Activated CD4-positive, alpha-beta T cell treated with anti-CD3 and anti-CD28 coated beads, Interleukin-10, Interleukin-2, amounts not matched to agents 100 ng/mL and 50 ng/mL, durations not matched to agents 16 hours and 8 hours (primary cell): ENCODE data around the gene SLC38A9.
"Not testable (repeated sequence)": the region's sequence is repeated elsewhere in the genome, so short reads cannot be mapped to it uniquely, and the experiment has no call there.

Experiments used
- DNase-seq: peaks from one replicate; pipeline ENCODE4 v3.0.0-alpha.2; 2020

SLC38A9 gene

GRCh38 chr5:55712023-55712859 is at the start of gene SLC38A9:
TSS of gene SLC38A9 (minus strand) at chr5:55712324. CDS start at chr5:55697958, 14,366 bp downstream.
- peak; percentile 96 for DNase-seq

- not testable (repeated sequence) for DNase-seq
Observed at GRCh38 chr5:55761721-55762120, 49.6 kb upstream of the SLC38A9 start.

GRCh38 chr5:55758714-55759113 is 46.6 kb upstream of the SLC38A9 start:
- no peak for DNase-seq

GRCh38 chr5:55758231-55758630 is 46.1 kb upstream of the SLC38A9 start:
- DNase-seq, result peak; percentile 36

- no peak for DNase-seq
Observed at GRCh38 chr5:55750499-55750898, 38.4 kb upstream of the SLC38A9 start.

- no peak for DNase-seq
Observed at GRCh38 chr5:55750063-55750462, 37.9 kb upstream of the SLC38A9 start.

- no peak for DNase-seq
Observed at GRCh38 chr5:55749387-55749786, 37.3 kb upstream of the SLC38A9 start.

- DNase-seq, result no peak
Observed at GRCh38 chr5:55747778-55748318, 35.7 kb upstream of the SLC38A9 start.

- DNase-seq, result no peak
Observed at GRCh38 chr5:55742778-55743177, 30.7 kb upstream of the SLC38A9 start.

- no peak for DNase-seq
Observed at GRCh38 chr5:55737793-55738192, 25.7 kb upstream of the SLC38A9 start, which contains the start of gene DDX4. TSS of gene DDX4 (plus strand) at chr5:55738061. CDS start at chr5:55738964, 903 bp downstream.

GRCh38 chr5:55734658-55735057 is 22.5 kb upstream of the SLC38A9 start:
- no peak for DNase-seq

GRCh38 chr5:55732585-55732984 is 20.5 kb upstream of the SLC38A9 start:
- no peak for DNase-seq

GRCh38 chr5:55731848-55732247 is 19.7 kb upstream of the SLC38A9 start:
- no peak for DNase-seq

GRCh38 chr5:55724281-55724680 is 12.2 kb upstream of the SLC38A9 start:
- DNase-seq, result peak; percentile 17

- no peak for DNase-seq
Observed at GRCh38 chr5:55720188-55720703, 8.1 kb upstream of the SLC38A9 start.

GRCh38 chr5:55719026-55719425 is 6.9 kb upstream of the SLC38A9 start:
- not testable (repeated sequence) for DNase-seq

- no peak for DNase-seq
Observed at GRCh38 chr5:55715519-55716078, 3.5 kb upstream of the SLC38A9 start.

- DNase-seq, result no peak
Observed at GRCh38 chr5:55714749-55715148, 2.6 kb upstream of the SLC38A9 start.

GRCh38 chr5:55714339-55714738 is 2.2 kb upstream of the SLC38A9 start:
- no peak for DNase-seq

- DNase-seq, result no peak
Observed at GRCh38 chr5:55713871-55714270, 1.7 kb upstream of the SLC38A9 start.

- DNase-seq, result no peak
Observed at GRCh38 chr5:55711507-55712022, 559 bp downstream of the SLC38A9 start.

- DNase-seq, result peak; percentile 64
Observed at GRCh38 chr5:55708732-55709131, 3.4 kb downstream of the SLC38A9 start.

GRCh38 chr5:55706230-55706629 is 5.9 kb downstream of the SLC38A9 start:
- no peak for DNase-seq
